GM12878 (cell line): ENCODE data around the gene PRRC2B.

Source experiments
- EP300 ChIP-seq, 2 experiments: fragments of 150-350 bp in 1 of 2; IDR thresholded peaks; 2 replicates each; pipeline ENCODE4 v1.6.1; 2011 to 2012; ENCODE audit warnings: low read depth in 2 of 2, low read length in 2 of 2, borderline replicate concordance in 1 of 2, improper control_type of control experiment in 1 of 2, inconsistent platforms in 1 of 2; ENCODE audit not compliant: control insufficient read depth in 1 of 2
- POLR2AphosphoS5 ChIP-seq: IDR thresholded peaks from 2 replicates; pipeline ENCODE4 v1.6.1; 2011; ENCODE audit warnings: mild to moderate bottlenecking, low read length, inconsistent platforms

DNA sequence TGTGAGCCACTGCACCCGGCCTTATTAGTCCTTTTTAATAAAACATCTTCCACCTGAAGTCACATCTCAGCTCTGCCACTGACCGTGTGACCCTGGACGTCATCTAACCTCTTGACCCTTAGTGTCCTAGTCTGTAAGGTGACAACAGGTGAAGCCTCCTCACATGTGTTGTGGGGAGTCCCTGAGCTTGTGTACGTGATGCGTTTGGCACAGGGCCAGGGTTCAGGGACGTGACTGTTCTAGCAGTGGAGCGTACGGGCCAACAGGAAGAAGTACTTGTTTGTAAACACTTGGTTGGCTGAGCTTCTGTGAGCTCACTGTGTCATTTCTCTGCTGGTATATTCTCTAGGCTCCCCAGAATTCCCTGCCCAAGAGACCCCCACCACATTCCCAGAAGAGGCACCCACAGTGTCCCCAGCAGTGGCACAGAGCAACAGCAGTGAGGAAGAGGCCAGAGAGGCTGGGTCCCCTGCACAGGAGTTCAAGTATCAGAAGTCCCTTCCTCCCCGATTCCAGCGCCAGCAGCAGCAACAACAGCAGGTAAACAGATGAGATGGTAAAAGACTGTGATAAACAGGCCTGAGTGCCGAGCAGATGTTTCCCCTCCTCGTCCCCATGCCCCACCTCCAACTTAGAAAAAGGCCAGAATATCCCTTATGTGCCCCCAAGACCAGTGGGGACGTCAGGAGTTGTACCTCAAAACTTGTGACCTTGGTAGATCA, 73.5 kb downstream of the PRRC2B start:
- TF ChIP-seq POLR2AphosphoS5 (no peak), EP300 (IDR thresholded peaks at IDR 0.05; ENCODE audit: borderline replicate concordance in 1 of 2, control insufficient read depth in 1 of 2, low read depth in 2 of 2, low read length in 2 of 2) (no peak)
